Spleen (tissue), 11 donors: ENCODE measurements around the gene SIPA1. TPM values are rescaled to one million over a fixed set of nuclear protein-coding genes. Genes with fewer than 3 reads are reported as not detected.

Experiments used
- DNase-seq: peaks from one replicate; pipeline ENCODE4 v3.0.0-alpha.2; 2020
- H3K27ac ChIP-seq, 8 donors: fragments of 200-600 bp; sonication (generic) in 7 of 8; 1 replicate in 4 of 8; 2 replicates in 4 of 8; pipeline versions ENCODE4 v1.5.0 to v1.8.0; 2016 to 2021; ENCODE audit warnings: inconsistent platforms in 4 of 8, mild to moderate bottlenecking in 4 of 8, moderate library complexity in 1 of 8
- H3K27me3 ChIP-seq, 7 donors: fragments of 200-600 bp; sonication (generic) in 6 of 7; replicated peaks in 1 of 7; 1 replicate in 4 of 7; 2 replicates in 3 of 7; pipeline versions ENCODE4 v1.5.0 to v1.8.0; 2016 to 2021; ENCODE audit warnings: inconsistent platforms in 3 of 7, mild to moderate bottlenecking in 1 of 7
- H3K36me3 ChIP-seq, 6 donors: fragments of 200-600 bp; sonication (generic) in 5 of 6; 1 replicate in 4 of 6; 2 replicates in 2 of 6; pipeline versions ENCODE4 v1.5.0 to v1.8.0; 2016 to 2021; ENCODE audit warnings: inconsistent platforms in 2 of 6
- H3K4me1 ChIP-seq, 6 donors: fragments of 200-600 bp; sonication (generic) in 5 of 6; 1 replicate in 3 of 6; 2 replicates in 3 of 6; pipeline versions ENCODE4 v1.5.0 to v1.8.0; 2016 to 2021; ENCODE audit warnings: inconsistent platforms in 3 of 6
- H3K4me3 ChIP-seq, 8 donors: fragments of 200-600 bp; sonication (generic) in 7 of 8; 1 replicate in 4 of 8; 2 replicates in 4 of 8; pipeline versions ENCODE4 v1.5.0 to v1.8.0; 2016 to 2021; ENCODE audit warnings: inconsistent platforms in 4 of 8, mild to moderate bottlenecking in 4 of 8, moderate library complexity in 2 of 8
- H3K9me3 ChIP-seq, 8 donors: fragments of 200-600 bp; sonication (generic) in 7 of 8; 1 replicate in 4 of 8; 2 replicates in 4 of 8; pipeline versions ENCODE4 v1.5.0 to v1.8.0; 2016 to 2021; ENCODE audit warnings: inconsistent platforms in 4 of 8
- POLR2A ChIP-seq, 3 donors: fragments of 450-650 bp; IDR thresholded peaks; one replicate each; pipeline ENCODE4 v1.5.1; 2017; ENCODE audit warnings: antibody characterized with exemption in 3 of 3, mild to moderate bottlenecking in 1 of 3
- POLR2AphosphoS5 ChIP-seq, 3 donors: sonication (generic); formaldehyde crosslinking; IDR thresholded peaks; one replicate each; pipeline ENCODE4 v1.5.1; 2017; ENCODE audit warnings: antibody characterized with exemption in 3 of 3
- WGBS, 5 donors: extraction: QIAGEN DNeasy Blood & Tissue Kit in 3 of 5; methylation state at CpG; one replicate each; pipeline versions ENCODE4 v1.1.5 to v1.1.7; 2013 to 2018; 5-methylcytosine and 5-hydroxymethylcytosine counted together
- intact Hi-C: fragments of 100-400 bp; cut with DNase I; formaldehyde crosslinking; loops from one replicate; pipeline ENCODE4 v1.15.0; 2023; ENCODE audit warnings: low total_unique reads
- polyA plus RNA-seq, 3 donors: library from polyadenylated mRNA; stranded (reverse); fragments of 200-250 nt; gene quantifications; one replicate each; pipeline ENCODE4 v1.2.1, GENCODE V29; 2013
- total RNA-seq, 7 donors: library from RNA; depleted of rRNA in 3 of 7; stranded (reverse); fragments of >200 nt in 3 of 7; fragmentation: NEBNext Ultra II Directional in 4 of 7; extraction: Animal tissue kit (Norgen Biotek cat#: 25700) in 4 of 7; gene quantifications; one replicate each; pipeline versions ENCODE4 v1.1.0 to v1.2.1, GENCODE V29; 2016 to 2021
- TF ChIP-seq, protein P1 (sequence below), 11 experiments: fragments of 200-600 bp in 7 of 11; fragments of 450-650 bp in 4 of 11; sonication (generic) in 4 of 11; IDR thresholded peaks in 8 of 11; conservative IDR thresholded peaks in 3 of 11; 1 replicate in 7 of 11; 2 replicates in 4 of 11; pipeline versions ENCODE4 v1.4.0 to v1.8.0; 2016 to 2021; ENCODE audit warnings: antibody characterized with exemption in 11 of 11, inconsistent platforms in 4 of 11, mild to moderate bottlenecking in 1 of 11
- donor health status: healthy with polysubstance abuse.
- donor health status: DM: no; HTN: no; CAD: no; lungs with moderate emphysema.
- donor health status: DM: no; HTN: no; CAD: no.
- donor health status: Bipolar disorder and iron deficiency.
- donor health status: healthy.
- donor health status: DM: no; HTN: no; CAD: no.
- donor health status: DM: yes; HTN: yes; CAD: no.

The SIPA1 gene
- total and polyA plus RNA-seq, 10 donors: 167 to 423 (median 272) TPM

DNA sequence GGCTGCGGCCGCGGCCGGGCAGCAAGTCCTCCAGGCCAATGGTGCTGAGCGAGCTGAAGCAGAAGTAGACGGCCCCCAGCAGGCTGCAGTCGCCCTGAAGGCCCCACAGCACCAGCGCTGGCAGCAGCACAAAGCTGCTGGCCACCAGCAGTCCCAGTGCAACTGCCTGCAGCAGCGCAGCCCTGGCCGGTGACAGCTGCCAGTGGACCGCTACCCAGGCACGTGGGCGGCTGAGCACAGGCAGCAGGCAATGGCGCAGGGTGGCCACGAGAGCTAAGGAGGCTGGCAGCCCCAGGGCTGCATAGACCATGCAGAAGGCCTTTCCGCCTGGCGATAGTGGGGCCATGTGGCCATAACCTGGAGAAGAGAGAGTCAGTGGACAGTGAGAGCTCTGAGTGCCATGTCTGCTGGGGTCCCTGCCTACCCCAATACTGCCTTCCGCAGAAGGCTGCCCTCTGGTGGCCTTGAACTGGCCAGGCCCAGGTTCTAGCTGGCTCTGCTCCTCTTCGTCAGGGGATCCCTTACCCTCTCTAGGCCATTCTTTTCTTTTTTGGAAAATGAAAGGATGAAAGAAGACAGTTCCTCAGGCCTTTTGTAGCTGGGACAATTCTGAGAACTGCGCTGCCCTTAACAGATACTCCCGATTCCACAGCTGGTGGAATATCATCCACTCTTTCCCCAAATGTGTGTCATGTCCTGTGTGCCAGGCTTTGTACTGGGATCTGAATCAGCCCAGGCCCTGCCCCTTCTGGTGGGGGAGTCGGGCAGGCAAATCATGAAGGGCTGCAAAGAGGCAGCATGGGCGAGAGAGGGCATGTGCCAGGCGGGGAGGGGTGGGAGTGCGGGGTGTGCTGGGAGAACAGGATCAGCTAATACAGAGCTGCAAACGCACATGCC lies 44.1 kb upstream of the SIPA1 start:
- Histone ChIP-seq H3K27me3 (no peaks in the 10 kb centered on the region), H3K36me3 (peaks cover 3 to 82% (median 56%) of the 10 kb centered on the region in 6 donors), H3K27ac (peak overlapping the region in 4 of 8 donors; percentile 9 to 86 (median 78)), H3K4me3 (no peak overlapping the region), H3K4me1 (peaks cover 24 to 76% (median 57%) of the 10 kb centered on the region in 6 donors), H3K9me3 (no peaks in the 10 kb centered on the region)
- no peak for DNase-seq
- TF ChIP-seq POLR2AphosphoS5 (IDR thresholded peaks at IDR 0.05) (peak; percentile 55 to 85 (median 63)), POLR2A (IDR thresholded peaks at IDR 0.05) (no peak)
- TF ChIP-seq, protein P1, sequence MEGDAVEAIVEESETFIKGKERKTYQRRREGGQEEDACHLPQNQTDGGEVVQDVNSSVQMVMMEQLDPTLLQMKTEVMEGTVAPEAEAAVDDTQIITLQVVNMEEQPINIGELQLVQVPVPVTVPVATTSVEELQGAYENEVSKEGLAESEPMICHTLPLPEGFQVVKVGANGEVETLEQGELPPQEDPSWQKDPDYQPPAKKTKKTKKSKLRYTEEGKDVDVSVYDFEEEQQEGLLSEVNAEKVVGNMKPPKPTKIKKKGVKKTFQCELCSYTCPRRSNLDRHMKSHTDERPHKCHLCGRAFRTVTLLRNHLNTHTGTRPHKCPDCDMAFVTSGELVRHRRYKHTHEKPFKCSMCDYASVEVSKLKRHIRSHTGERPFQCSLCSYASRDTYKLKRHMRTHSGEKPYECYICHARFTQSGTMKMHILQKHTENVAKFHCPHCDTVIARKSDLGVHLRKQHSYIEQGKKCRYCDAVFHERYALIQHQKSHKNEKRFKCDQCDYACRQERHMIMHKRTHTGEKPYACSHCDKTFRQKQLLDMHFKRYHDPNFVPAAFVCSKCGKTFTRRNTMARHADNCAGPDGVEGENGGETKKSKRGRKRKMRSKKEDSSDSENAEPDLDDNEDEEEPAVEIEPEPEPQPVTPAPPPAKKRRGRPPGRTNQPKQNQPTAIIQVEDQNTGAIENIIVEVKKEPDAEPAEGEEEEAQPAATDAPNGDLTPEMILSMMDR (IDR thresholded peaks at IDR 0.05 in 8 of 11, conservative IDR thresholded peaks at IDR 0.05 in 3 of 11): peak; percentile 35 to 78 (median 60)
- intact Hi-C loops: no loop called here
- WGBS, 5 donors: 77 to 89% (median 85%) methylated on average over 19 to 26 of the region's 26 CpGs

GRCh38 chr11:65595131-65595530 lies 42.8 kb upstream of the SIPA1 start:
- Histone ChIP-seq H3K36me3 (peaks cover 3 to 82% (median 64%) of the 10 kb centered on the region in 6 donors), H3K4me3 (no peak overlapping the region), H3K4me1 (peaks cover 11 to 62% (median 43%) of the 10 kb centered on the region in 6 donors), H3K27ac (peak overlapping the region in 3 of 8 donors; percentile 10 to 45 (median 40)), H3K27me3 (no peaks in the 10 kb centered on the region), H3K9me3 (no peaks in the 10 kb centered on the region)
- WGBS, 5 donors: 71 to 86% (median 76%) methylated on average over 3 of the region's 3 CpGs
- intact Hi-C loops: no loop called here
- TF ChIP-seq POLR2AphosphoS5 (IDR thresholded peaks at IDR 0.05) (peak in 1 of 3 donors; percentile 24), POLR2A (IDR thresholded peaks at IDR 0.05) (no peak)
- TF ChIP-seq, protein P1 (IDR thresholded peaks at IDR 0.05 in 8 of 11, conservative IDR thresholded peaks at IDR 0.05 in 3 of 11): no peak
- no peak for DNase-seq

DNA sequence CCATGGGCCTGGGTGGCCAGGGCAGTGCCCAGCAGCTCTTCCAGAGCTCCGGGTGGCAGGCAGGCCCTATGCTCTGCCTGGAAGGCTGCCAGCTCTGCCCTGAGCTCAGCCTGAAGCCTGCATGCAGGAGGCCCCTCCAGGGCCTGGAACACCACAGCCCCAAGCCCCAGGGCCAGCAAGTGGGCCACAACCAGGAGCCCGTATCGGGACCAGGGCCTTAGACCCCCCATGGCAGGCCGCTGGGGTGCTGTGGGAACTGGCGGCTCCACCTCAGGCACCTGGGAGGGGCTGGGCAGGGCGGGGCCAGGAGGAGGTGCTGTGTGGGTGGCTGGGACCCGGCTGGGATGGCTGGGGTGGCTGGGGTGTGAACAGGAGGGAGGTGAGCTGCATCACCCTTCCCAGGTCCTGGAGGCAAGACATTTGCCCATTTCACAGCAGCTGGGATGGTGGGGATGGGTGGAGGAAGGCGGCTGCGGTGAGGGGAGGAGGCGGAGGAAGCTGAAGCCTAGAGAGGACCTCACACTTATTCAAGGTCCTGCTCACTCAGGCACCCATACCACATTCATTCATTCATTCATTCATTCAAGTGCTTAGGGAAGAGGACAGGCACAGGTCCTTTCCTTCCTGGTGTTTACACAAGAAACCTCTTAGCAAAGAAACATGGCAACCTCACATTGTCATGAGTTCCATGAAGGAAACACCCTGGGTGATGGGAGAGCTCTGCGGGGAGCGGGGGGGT lies 42.2 kb upstream of the SIPA1 start, which contains the start of gene KCNK7:
KCNK7 (minus strand) TSS at position 258 of the 739 bp plus-strand sequence; CDS start at position 230, 28 bp downstream.
- TF ChIP-seq POLR2A (IDR thresholded peaks at IDR 0.05) (no peak), POLR2AphosphoS5 (IDR thresholded peaks at IDR 0.05) (peak in 2 of 3 donors; percentile 54 to 82)
- no peak within 1 kb of the TSS for H3K4me3 ChIP-seq
- peaks cover 9 to 56% (median 37%) of the 10 kb centered on the region in 6 donors for H3K4me1 ChIP-seq
- H3K27me3 ChIP-seq: no peaks in the 10 kb centered on the region
- WGBS, 5 donors: 67 to 77% (median 73%) methylated on average over 6 to 12 of the region's 12 CpGs
- intact Hi-C loops: no loop called here
- no peak for DNase-seq
- H3K27ac ChIP-seq: peak within 1 kb of the TSS in 3 of 8 donors; percentile 10 to 45 (median 40)
- peaks cover 0 to 82% (median 58%) of the 10 kb centered on the region in 6 donors for H3K36me3 ChIP-seq
- H3K9me3 ChIP-seq: no peaks in the 10 kb centered on the region

DNA sequence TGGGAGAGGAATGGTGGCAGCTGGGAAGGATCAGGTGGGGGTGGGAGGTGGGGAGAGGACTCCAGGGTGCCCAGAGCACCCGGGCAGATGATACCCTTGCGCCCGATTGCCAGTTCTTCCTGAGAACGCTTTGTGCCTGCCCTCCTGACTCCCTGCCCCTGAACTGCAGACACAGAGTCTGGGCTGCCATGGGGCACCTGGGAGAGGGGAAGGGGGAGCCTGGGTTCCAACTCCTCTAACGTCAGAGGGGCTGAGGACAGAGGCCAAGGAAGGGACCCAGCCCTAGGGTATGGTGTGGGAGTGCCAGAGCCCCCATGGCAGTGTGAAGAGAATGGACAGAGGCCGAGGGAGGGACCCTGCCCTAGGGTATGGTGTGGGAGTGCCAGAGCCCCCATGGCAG lies 41.4 kb upstream of the SIPA1 start:
- peak overlapping the region in 1 of 8 donors; percentile 27 for H3K27ac ChIP-seq
- 69 to 85% (median 76%) methylated on average over 6 of the region's 6 CpGs for WGBS, 5 donors
- intact Hi-C loops: no loop called here
- no peaks in the 10 kb centered on the region for H3K9me3 ChIP-seq
- no peaks in the 10 kb centered on the region for H3K27me3 ChIP-seq
- H3K4me3 ChIP-seq: no peak overlapping the region
- peaks cover 9 to 48% (median 32%) of the 10 kb centered on the region in 6 donors for H3K4me1 ChIP-seq
- H3K36me3 ChIP-seq: peaks cover 0 to 82% (median 52%) of the 10 kb centered on the region in 6 donors
- TF ChIP-seq, protein P1 (IDR thresholded peaks at IDR 0.05 in 8 of 11, conservative IDR thresholded peaks at IDR 0.05 in 3 of 11): no peak
- peak; percentile 6 to 58 (median 44) for TF ChIP-seq POLR2AphosphoS5 (IDR thresholded peaks at IDR 0.05)
- DNase-seq: no peak
